A673 (cell line): ENCODE measurements around the gene OLFM4. TPM values are rescaled to one million over a fixed set of nuclear protein-coding genes. Genes with fewer than 3 reads are reported as not detected.
"Not testable (repeated sequence)": the region's sequence is repeated elsewhere in the genome, so short reads cannot be mapped to it uniquely, and the experiment has no call there.

Experiments
- BruUV-seq: library from RNA; stranded (reverse); fragments of 400-500 nt; replicated peaks from 2 replicates; lab custom pipeline; 2021; lab: Mats Ljungman, UMichigan
- CTCF ChIA-PET: fragments of 300-600 bp; sonication (Branson Sonifier 250); formaldehyde crosslinking; loops from one replicate; lab custom pipeline; 2022; ENCODE audit warnings: antibody characterized with exemption; lab: Charles Lee
- POLR2A ChIA-PET: fragments of 300-600 bp; sonication (Branson Sonifier 250); formaldehyde crosslinking; loops from one replicate; lab custom pipeline; 2022; ENCODE audit warnings: antibody characterized with exemption; ENCODE audit not compliant: low non-redundant PET; lab: Charles Lee
- DNase-seq: peaks from one replicate; pipeline ENCODE4 v3.0.0-alpha.2; 2015; ENCODE audit warnings: low spot score
- H3K27ac ChIP-seq: fragments of 200-600 bp; sonication (generic); 2 replicates; pipeline ENCODE4 v1.5.1; 2016; ENCODE audit warnings: mixed run types, low read depth, mild to moderate bottlenecking, mixed read lengths, antibody characterized with exemption, low read length; ENCODE audit not compliant: poor library complexity, severe bottlenecking
- H3K27me3 ChIP-seq: fragments of 200-600 bp; sonication (generic); replicated peaks from 2 replicates; pipeline ENCODE4 v1.6.1; 2017; ENCODE audit warnings: mixed run types, low read depth, mild to moderate bottlenecking, mixed read lengths, antibody characterized with exemption, low read length; ENCODE audit not compliant: insufficient read depth, poor library complexity
- H3K36me3 ChIP-seq: fragments of 200-600 bp; sonication (generic); 2 replicates; pipeline ENCODE4 v1.6.1; 2016; ENCODE audit warnings: mixed run types, mild to moderate bottlenecking, mixed read lengths, antibody characterized with exemption, low read length; ENCODE audit not compliant: insufficient read depth, poor library complexity, severe bottlenecking
- H3K4me1 ChIP-seq: fragments of 200-600 bp; sonication (generic); 2 replicates; pipeline ENCODE4 v1.6.1; 2017; ENCODE audit warnings: mixed run types, mild to moderate bottlenecking, mixed read lengths, antibody characterized with exemption, low read length; ENCODE audit not compliant: insufficient read depth, poor library complexity, severe bottlenecking
- H3K4me3 ChIP-seq: fragments of 200-600 bp; sonication (generic); 2 replicates; pipeline ENCODE4 v1.5.1; 2016; ENCODE audit warnings: low read depth, mixed run types, mild to moderate bottlenecking, mixed read lengths, low read length; ENCODE audit not compliant: poor library complexity, severe bottlenecking
- H3K9me3 ChIP-seq: fragments of 200-600 bp; sonication (generic); 2 replicates; pipeline ENCODE4 v1.6.1; 2016; ENCODE audit warnings: mixed run types, low read depth, mild to moderate bottlenecking, mixed read lengths, antibody characterized with exemption, low read length; ENCODE audit not compliant: poor library complexity, severe bottlenecking
- EZH2 ChIP-seq: fragments of 200-600 bp; sonication (generic); IDR thresholded peaks from 2 replicates; pipeline ENCODE4 v1.6.1; 2017; ENCODE audit warnings: borderline replicate concordance, low read depth, mild to moderate bottlenecking, mixed read lengths, antibody characterized with exemption, low read length; ENCODE audit not compliant: poor library complexity, severe bottlenecking
- intact Hi-C: fragments of 100-400 bp; cut with micrococcal nuclease; formaldehyde crosslinking; loops from one replicate; pipeline ENCODE4 v1.10.0; 2022; ENCODE audit not compliant: unreplicated experiment
- total RNA-seq: library from RNA; stranded (reverse); gene quantifications from 2 replicates; pipeline ENCODE4 v1.2.3, GENCODE V29; 2021
- TF ChIP-seq, protein P1 (sequence below): fragments of 300-800, 200-600 bp; sonication (generic); conservative IDR thresholded peaks from 2 replicates; pipeline ENCODE4 v1.5.1; 2017; ENCODE audit warnings: low read depth, mild to moderate bottlenecking, antibody characterized with exemption, low read length, moderate library complexity, mixed read lengths

The OLFM4 gene
- total RNA-seq, 1 experiment from 2014 or later, result not detected

DNA sequence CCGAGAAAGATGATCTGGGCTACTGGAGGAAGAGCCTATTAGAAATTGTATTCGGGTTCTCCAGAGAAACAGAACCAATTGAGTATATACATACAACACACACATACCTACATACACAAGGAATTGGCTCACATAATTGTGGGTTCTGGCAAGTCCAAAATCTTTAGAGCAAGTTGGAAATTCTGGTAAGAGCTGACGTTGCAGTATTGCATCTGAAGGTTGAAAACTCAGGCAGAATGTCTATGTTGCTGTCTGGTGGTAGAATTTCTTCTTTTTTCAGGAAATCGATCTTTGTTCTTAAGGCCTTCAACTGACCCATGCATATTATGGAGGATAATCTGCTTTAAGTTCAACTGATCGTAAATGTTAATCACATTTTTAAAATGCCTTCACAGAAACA, 15.5 kb upstream of the OLFM4 start:
- TF ChIP-seq EZH2, result no peak
- TF ChIP-seq, protein P1, sequence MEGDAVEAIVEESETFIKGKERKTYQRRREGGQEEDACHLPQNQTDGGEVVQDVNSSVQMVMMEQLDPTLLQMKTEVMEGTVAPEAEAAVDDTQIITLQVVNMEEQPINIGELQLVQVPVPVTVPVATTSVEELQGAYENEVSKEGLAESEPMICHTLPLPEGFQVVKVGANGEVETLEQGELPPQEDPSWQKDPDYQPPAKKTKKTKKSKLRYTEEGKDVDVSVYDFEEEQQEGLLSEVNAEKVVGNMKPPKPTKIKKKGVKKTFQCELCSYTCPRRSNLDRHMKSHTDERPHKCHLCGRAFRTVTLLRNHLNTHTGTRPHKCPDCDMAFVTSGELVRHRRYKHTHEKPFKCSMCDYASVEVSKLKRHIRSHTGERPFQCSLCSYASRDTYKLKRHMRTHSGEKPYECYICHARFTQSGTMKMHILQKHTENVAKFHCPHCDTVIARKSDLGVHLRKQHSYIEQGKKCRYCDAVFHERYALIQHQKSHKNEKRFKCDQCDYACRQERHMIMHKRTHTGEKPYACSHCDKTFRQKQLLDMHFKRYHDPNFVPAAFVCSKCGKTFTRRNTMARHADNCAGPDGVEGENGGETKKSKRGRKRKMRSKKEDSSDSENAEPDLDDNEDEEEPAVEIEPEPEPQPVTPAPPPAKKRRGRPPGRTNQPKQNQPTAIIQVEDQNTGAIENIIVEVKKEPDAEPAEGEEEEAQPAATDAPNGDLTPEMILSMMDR, result no peak
- Histone ChIP-seq H3K27ac (no peak overlapping the region), H3K36me3 (no peaks in the 10 kb centered on the region), H3K27me3 (no peaks in the 10 kb centered on the region), H3K9me3 (no peaks in the 10 kb centered on the region), H3K4me1 (no peaks in the 10 kb centered on the region), H3K4me3 (no peak overlapping the region)
- no peak for DNase-seq
- intact Hi-C loops, result no loop called here
- no TSS peak for BruUV-seq
- CTCF ChIA-PET, result no interaction called here
- POLR2A ChIA-PET, result no interaction called here

DNA sequence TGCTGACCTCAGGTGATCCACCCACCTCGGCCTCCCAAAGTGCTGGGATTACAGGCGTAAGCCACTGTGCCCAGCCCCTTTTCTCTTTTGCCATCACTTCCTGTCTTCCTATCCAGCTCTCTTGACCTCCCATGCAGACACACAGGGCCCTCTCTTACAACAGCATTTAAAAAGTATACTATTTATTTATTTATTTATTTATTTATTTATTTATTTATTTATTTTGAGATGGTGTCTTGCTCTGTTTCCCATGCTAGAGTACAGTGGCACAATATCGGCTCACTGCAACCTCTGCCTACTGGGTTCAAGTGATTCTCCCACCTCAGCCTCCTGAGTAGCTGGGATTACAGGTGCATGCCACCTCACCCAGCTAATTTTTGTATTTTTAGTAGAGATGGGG, 14.6 kb upstream of the OLFM4 start:
- H3K36me3 ChIP-seq, POLR2A ChIA-PET, H3K4me1 ChIP-seq, H3K4me3 ChIP-seq, BruUV-seq, H3K27me3 ChIP-seq, H3K9me3 ChIP-seq, intact Hi-C loops, H3K27ac ChIP-seq, CTCF ChIA-PET, DNase-seq: not testable (repeated sequence)

DNA sequence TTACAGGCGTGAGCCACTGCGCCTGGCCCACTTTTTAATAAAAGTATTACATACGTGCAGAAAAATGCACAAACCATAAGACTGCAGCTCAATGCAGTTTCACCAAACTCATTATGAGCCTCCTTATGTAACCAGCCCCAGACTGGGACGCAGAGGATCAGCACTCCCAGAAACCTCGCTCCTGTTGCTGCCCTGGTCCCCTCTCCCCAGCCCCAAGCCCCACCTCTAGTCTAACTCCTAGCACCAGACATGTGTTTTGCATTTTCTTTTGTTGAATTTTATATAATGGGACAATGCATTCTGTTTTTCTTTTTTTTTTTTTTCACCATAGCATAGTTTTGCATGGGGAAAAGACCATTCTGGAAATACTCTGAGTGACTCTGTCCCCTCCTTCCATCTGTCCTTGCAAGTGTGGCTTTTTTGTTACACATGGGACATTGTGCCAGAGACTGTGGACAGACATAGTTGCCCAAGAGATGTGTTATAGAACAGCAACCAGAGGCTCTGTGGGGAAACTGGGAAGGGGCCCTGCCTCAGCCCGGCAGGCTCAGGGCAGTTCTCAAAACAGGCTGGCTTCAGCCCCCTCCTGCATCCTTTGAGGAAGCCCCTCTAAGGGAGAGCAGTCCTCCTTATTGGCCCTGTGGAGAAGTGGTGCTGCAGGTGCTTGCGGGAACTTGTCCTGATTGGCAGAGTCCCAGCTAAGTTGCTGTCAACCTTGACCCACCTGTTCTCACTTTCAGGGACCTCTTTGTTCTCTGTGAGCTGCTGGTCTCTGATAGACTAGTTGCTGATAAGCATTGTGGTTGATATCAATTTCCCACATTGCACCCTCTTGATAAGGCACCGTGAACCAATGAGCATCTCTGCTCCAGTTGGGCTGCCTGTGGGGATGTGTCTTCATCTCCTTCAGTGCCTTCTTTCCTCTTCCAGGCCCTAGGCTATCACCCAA, 13.8 kb upstream of the OLFM4 start:
- POLR2A ChIA-PET, result no interaction called here
- intact Hi-C loops, result no loop called here
- TF ChIP-seq EZH2, result no peak
- TF ChIP-seq, protein P1, result no peak
- H3K36me3 ChIP-seq, result no peaks in the 10 kb centered on the region
- H3K27me3 ChIP-seq, result no peaks in the 10 kb centered on the region
- CTCF ChIA-PET, result no interaction called here
- no peaks in the 10 kb centered on the region for H3K4me1 ChIP-seq
- no peak overlapping the region for H3K4me3 ChIP-seq
- no peak for DNase-seq
- BruUV-seq, result no TSS peak
- H3K9me3 ChIP-seq, result no peaks in the 10 kb centered on the region
- no peak overlapping the region for H3K27ac ChIP-seq
